Astrocyte of the cerebellum (primary cell): ENCODE data around the gene ARAP1.

ENCODE experiments used
- DNase-seq: peaks from one replicate; pipeline ENCODE4 v3.0.0-alpha.2; 2011; ENCODE audit warnings: low read depth
- H3K4me3 ChIP-seq: 2 replicates; pipeline ENCODE4 v1.5.1; 2011; ENCODE audit warnings: mild to moderate bottlenecking, low read depth, low read length, moderate library complexity
- in situ Hi-C: cut with HindIII; loops from 2 replicates; pipeline ENCODE4 v1.10.0; 2017; ENCODE audit warnings: low sequenced_read_pairs
- TF ChIP-seq, protein P1 (sequence below): IDR thresholded peaks from 2 replicates; pipeline ENCODE4 v1.5.1; 2012; ENCODE audit warnings: low read length, low read depth, moderate library complexity, mild to moderate bottlenecking; ENCODE audit errors: missing control alignments

Gene ARAP1

DNA sequence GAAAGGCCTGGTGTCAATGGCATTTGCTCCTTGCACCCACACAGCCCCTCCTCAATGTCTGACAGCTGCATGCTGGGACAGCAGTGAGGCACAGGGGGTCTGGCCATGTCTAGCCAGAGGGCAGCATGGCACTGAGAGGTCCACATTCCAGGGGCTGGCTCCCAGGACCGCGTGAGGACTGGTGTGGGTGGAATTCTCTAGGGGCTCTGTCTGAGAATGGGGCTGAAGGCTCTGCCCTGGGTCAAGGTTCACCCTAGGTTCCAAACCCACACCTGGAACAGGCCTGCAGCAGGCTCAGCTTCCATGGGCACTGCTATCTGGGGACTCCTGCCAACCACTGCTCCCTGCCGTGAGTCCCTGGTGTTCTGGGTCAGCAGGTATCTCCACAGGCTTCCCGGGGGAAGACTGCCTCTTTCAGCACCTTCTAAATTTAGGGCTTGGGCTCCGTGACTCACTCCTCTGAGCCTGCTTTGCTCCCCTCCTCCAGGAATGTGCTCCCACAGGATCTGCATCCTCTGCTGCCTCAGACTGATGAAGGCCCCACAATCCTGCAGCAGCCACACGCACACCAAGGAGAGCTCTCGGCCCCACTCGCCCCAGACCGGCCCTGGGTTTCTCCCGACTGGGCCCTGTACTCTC lies 37.4 kb upstream of the ARAP1 start:
- in situ Hi-C loops, result no loop called here
- H3K4me3 ChIP-seq, result no peak overlapping the region
- TF ChIP-seq, protein P1, sequence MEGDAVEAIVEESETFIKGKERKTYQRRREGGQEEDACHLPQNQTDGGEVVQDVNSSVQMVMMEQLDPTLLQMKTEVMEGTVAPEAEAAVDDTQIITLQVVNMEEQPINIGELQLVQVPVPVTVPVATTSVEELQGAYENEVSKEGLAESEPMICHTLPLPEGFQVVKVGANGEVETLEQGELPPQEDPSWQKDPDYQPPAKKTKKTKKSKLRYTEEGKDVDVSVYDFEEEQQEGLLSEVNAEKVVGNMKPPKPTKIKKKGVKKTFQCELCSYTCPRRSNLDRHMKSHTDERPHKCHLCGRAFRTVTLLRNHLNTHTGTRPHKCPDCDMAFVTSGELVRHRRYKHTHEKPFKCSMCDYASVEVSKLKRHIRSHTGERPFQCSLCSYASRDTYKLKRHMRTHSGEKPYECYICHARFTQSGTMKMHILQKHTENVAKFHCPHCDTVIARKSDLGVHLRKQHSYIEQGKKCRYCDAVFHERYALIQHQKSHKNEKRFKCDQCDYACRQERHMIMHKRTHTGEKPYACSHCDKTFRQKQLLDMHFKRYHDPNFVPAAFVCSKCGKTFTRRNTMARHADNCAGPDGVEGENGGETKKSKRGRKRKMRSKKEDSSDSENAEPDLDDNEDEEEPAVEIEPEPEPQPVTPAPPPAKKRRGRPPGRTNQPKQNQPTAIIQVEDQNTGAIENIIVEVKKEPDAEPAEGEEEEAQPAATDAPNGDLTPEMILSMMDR, result no peak
- DNase-seq, result no peak

DNA sequence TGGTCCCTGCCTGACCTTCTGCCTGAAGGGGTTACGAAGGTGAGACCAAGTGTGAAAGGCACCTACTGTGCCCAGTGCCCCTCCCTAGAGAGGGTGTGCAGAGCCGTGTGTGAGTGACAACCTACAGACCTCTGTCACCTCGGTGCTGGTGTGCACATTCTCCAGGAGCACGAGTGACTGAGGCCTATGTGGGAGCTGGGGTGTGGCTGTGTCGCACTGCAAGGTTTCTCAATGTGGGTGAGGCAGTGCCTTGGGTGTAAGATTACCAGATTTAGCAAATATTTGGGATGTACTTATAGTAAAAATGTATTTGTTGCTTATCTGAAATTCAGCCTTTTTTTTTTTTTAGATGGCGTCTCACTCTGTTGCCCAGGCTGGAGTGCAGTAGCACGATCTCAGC lies 36.0 kb upstream of the ARAP1 start:
- in situ Hi-C loops, result no loop called here
- H3K4me3 ChIP-seq, result no peak overlapping the region
- no peak for DNase-seq
- TF ChIP-seq, protein P1, result no peak

DNA sequence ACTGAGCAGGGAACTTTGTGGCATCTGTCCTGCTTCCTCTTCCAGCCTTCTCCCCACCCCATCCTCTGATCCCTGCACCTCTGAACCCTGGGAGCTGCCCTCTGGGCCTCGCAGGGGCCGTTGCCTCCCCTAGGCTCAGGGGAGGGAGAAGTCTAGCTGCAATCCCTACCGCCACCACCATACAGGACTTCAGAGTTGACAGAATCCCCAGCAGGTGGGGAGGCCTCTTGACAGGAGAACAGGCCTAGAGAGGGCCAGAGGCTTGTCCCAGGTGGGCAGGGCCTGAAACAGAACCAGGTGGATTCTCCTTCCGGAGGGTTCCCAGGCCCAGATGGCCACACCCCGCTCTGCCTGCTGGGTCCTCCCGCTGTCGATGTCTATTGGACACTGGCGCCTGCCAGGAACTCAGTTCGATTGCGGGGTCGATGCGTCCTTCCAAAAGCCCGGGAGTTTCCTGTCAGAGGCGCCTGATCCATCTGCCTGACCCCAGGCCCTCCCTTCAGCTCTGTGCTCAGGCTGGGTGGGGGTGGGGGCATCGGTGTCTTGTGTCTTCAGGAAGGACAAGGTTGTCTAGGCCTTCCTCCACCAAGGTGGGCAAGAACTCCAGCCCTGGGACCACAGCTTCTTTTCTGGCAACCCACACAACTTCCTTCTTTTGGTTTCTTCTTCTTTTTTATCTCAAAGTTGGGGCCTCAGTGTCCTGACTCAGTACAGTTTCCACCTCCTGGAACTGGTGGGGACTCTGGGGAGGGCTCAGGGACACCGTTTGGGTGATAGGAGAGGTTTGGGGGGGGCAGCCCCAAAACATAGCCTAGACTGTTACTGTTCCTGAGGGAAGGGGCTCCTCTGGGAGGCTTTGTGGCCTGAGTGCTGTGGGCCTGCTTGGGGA lies 35.3 kb upstream of the ARAP1 start:
- TF ChIP-seq, protein P1, result peak; percentile 3
- in situ Hi-C loops, result no loop called here
- H3K4me3 ChIP-seq, result no peak overlapping the region
- DNase-seq, result no peak

DNA sequence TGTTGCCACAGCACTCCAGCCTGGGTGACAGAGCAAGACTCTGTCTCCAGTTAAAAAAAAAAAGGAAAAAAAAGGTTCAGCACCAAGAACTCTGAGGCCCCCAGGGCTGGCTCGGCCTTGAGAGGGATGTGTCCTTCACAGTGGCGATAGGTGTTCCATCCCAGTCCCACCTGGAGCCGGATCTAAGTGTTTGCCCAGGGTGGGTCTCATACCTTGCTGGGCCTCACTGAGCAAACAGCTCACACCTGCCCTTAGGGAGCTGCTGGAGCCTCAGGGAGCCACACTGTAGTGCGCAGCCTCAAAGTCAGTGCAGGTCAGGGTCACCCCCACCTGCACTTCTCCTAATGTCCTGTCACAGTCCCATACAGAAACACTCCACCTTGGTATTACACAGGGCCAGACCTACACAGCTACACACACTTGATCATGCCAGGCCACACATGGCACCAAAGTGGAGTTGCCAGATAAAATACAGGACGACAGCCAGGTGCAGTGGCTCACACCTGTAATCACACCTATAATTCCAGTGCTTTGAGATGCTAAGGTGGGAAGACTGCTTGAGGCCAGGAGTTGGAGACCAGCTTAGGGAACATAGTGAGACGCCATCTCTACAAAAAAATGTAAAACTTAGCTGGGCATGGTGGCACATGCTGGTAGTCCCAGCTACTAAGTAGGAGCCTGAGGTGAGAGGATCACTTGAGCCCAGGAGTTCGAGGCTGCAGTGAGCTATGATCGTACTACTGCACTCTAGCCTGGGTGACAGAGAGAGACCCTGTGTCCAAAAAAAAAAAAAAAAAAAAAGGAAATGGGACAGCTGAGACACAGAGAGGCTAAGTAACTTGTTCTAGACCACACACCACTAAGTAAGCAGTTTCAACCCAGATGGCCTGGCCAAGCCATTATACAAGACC lies 34.4 kb upstream of the ARAP1 start:
- TF ChIP-seq, protein P1, result no peak
- in situ Hi-C loops, result no loop called here
- H3K4me3 ChIP-seq, result no peak overlapping the region
- no peak for DNase-seq

DNA sequence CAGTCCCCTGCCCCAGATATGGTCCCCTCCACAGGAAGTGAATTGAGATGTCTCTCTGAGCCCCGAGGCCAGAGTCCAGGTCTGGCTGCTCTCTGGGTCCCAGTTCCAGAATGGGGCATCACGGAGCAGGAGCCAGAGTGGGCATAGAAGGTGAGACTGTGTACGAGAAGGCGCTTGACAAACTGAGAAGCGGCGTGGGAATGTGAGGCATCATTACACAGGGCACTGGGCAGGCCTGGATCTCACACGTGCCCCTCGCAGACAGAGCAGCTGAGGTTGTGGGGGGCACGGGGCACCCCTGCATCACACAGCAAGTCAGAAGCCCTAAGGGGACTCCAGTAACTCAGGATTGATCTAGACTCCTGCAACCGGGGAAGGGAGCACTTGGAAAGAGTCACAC lies 32.5 kb upstream of the ARAP1 start:
- TF ChIP-seq, protein P1, result no peak
- in situ Hi-C loops, result no loop called here
- no peak overlapping the region for H3K4me3 ChIP-seq
- DNase-seq, result no peak

DNA sequence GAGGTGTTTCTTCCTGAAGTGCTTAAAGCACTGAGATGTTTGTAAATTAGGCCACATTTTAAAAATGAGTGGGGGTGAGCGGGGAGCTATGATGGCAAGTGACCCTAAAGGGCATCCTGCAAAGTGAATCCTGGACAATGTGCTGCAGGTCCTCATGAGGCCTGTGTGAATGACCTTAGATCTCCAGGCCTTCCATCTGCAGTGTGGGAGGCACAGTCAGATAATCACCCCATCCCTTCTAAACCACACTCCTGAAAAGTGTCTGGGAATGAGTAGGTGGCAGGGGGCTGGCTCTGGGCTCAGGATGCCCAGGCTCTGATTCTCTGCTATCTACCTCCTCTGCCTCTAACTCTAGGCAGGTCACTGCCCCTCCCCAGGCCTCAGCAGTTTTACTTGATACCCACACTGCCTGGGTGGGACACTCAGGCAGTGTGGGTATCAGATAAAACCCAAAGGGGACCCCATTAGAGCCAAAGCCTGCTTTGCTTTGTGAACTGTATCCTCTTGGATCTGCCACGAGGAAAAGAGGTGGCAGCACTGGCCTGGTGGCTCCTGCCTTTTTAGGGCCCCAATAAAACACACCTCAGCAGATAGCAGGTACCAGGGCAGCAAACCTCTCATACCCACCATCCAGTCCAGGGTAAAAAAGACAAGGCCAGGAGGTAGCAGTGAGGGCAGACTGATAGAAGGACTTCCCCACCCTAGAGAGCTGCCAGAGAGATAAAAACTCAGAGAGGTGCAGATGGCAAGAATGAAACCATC lies 31.1 kb upstream of the ARAP1 start:
- H3K4me3 ChIP-seq, result no peak overlapping the region
- no peak for DNase-seq
- TF ChIP-seq, protein P1, result no peak
- in situ Hi-C loops, result no loop called here
